Endothelial cell of umbilical vein (primary cell): ENCODE results near the gene SLC6A18. TPM values are rescaled to one million over a fixed set of nuclear protein-coding genes. Genes with fewer than 3 reads are reported as not detected.

Experiments
- BruUV-seq: library from RNA; stranded (reverse); fragments of 400-500 nt; replicated peaks from 2 replicates; lab custom pipeline; 2021; lab: Mats Ljungman, UMichigan
- CTCF ChIA-PET: fragments of 300-600, 350-600 bp; sonication (Branson Sonifier 250); formaldehyde crosslinking; loops from one replicate; lab custom pipeline; 2021; ENCODE audit warnings: antibody characterized with exemption, inconsistent platforms; lab: Charles Lee
- POLR2A ChIA-PET: fragments of 300-600, 350-600 bp; sonication (Branson Sonifier 250); formaldehyde crosslinking; loops from one replicate; lab custom pipeline; 2021; ENCODE audit warnings: antibody characterized with exemption, inconsistent platforms; lab: Charles Lee
- DNase-seq: peaks from one replicate; pipeline ENCODE4 v3.0.0-alpha.2; 2011; ENCODE audit warnings: low read depth, low spot score
- FAIRE-seq: peaks from 2 replicates; lab custom pipeline; 2011; peaks lifted over from hg19 to GRCh38; lab: Jason Lieb, UNC
- H2AFZ ChIP-seq: 2 replicates; pipeline ENCODE4 v1.6.0; 2012; ENCODE audit warnings: low read depth, low read length, control low read depth, inconsistent platforms
- H3K27ac ChIP-seq: 2 replicates; pipeline ENCODE4 v1.5.1; 2011; ENCODE audit warnings: low read depth, mild to moderate bottlenecking, control low read depth, low read length, moderate library complexity; ENCODE audit not compliant: insufficient read depth
- H3K27me3 ChIP-seq, 2 experiments: 2 replicates each; pipeline versions ENCODE4 v1.6.0 to v1.6.1; 2011; ENCODE audit warnings: low read length in 2 of 2, mixed read lengths in 1 of 2; ENCODE audit not compliant: control insufficient read depth in 2 of 2, insufficient read depth in 2 of 2
- H3K36me3 ChIP-seq, 2 experiments: 2 replicates in 1 of 2; 3 replicates in 1 of 2; pipeline ENCODE4 v1.5.1; 2011; ENCODE audit warnings: low read length in 2 of 2, mild to moderate bottlenecking in 1 of 2, moderate library complexity in 1 of 2; ENCODE audit not compliant: control insufficient read depth in 2 of 2, insufficient read depth in 2 of 2; ENCODE audit errors: extremely low read depth in 1 of 2
- H3K4me1 ChIP-seq: 3 replicates; pipeline ENCODE4 v1.5.1; 2011; ENCODE audit warnings: mild to moderate bottlenecking, low read length; ENCODE audit not compliant: control insufficient read depth, insufficient read depth; ENCODE audit errors: extremely low read depth
- H3K4me2 ChIP-seq: 2 replicates; pipeline ENCODE4 v1.6.1; 2011; ENCODE audit warnings: low read length, control low read depth, mixed read lengths; ENCODE audit not compliant: insufficient read depth
- H3K4me3 ChIP-seq, 3 experiments: fragments of 200-600 bp in 1 of 3; sonication (generic), shearing (Covaris generic) in 1 of 3; replicated peaks in 1 of 3; 2 replicates each; pipeline ENCODE4 v1.5.1; 2011 to 2016; ENCODE audit warnings: control low read depth in 3 of 3, low read length in 3 of 3, mild to moderate bottlenecking in 2 of 3, inconsistent platforms in 1 of 3, low read depth in 1 of 3, moderate library complexity in 1 of 3; ENCODE audit not compliant: insufficient read depth in 1 of 3
- H3K79me2 ChIP-seq: 2 replicates; pipeline ENCODE4 v1.6.0; 2012; ENCODE audit warnings: low read length, inconsistent platforms; ENCODE audit not compliant: control insufficient read depth, insufficient read depth
- H3K9ac ChIP-seq: replicated peaks from 2 replicates; pipeline ENCODE3; 2011; ENCODE audit warnings: low read length, control low read depth; ENCODE audit not compliant: insufficient read depth; ENCODE audit errors: extremely low read depth
- H3K9me1 ChIP-seq: replicated peaks from 3 replicates; pipeline ENCODE4 v1.6.0; 2011; ENCODE audit warnings: mild to moderate bottlenecking, low read length; ENCODE audit not compliant: control insufficient read depth, insufficient read depth; ENCODE audit errors: extremely low read depth
- H3K9me3 ChIP-seq: replicated peaks from 2 replicates; pipeline ENCODE4 v1.5.1; 2012; ENCODE audit warnings: low read length, inconsistent platforms; ENCODE audit not compliant: control insufficient read depth, insufficient read depth
- H4K20me1 ChIP-seq: replicated peaks from 2 replicates; pipeline ENCODE3; 2011; ENCODE audit warnings: mild to moderate bottlenecking, low read length; ENCODE audit not compliant: control insufficient read depth, insufficient read depth; ENCODE audit errors: extremely low read depth
- CTCF ChIP-seq, 2 donors: IDR thresholded peaks; 1 replicate in 1 of 2; 2 replicates in 1 of 2; pipeline ENCODE4 v1.5.1; 2011; ENCODE audit warnings: low read length in 2 of 2, mild to moderate bottlenecking in 2 of 2, moderate library complexity in 2 of 2, control low read depth in 1 of 2, inconsistent platforms in 1 of 2, low read depth in 1 of 2; ENCODE audit not compliant: insufficient read depth in 1 of 2; ENCODE audit errors: extremely low read depth in 1 of 2
- EZH2 ChIP-seq: IDR thresholded peaks from 2 replicates; pipeline ENCODE4 v1.6.1; 2012; ENCODE audit warnings: borderline replicate concordance, low read depth, mild to moderate bottlenecking, moderate library complexity, low read length, inconsistent platforms; ENCODE audit not compliant: severe bottlenecking
- FOS ChIP-seq: IDR thresholded peaks from 2 replicates; pipeline ENCODE4 v1.6.1; 2011; ENCODE audit warnings: mild to moderate bottlenecking, low read length, moderate library complexity, borderline replicate concordance; ENCODE audit not compliant: insufficient read depth
- GATA2 ChIP-seq: IDR thresholded peaks from 2 replicates; pipeline ENCODE4 v1.7.0; 2011; ENCODE audit warnings: low read depth, mild to moderate bottlenecking, moderate library complexity, mixed read lengths, low read length; ENCODE audit not compliant: insufficient read length, insufficient read depth
- JUN ChIP-seq: IDR thresholded peaks from 2 replicates; pipeline ENCODE4 v1.6.1; 2011; ENCODE audit warnings: borderline replicate concordance, low read depth; ENCODE audit not compliant: insufficient read length, insufficient read depth
- MAX ChIP-seq: IDR thresholded peaks from 2 replicates; pipeline ENCODE4 v1.6.1; 2011; ENCODE audit not compliant: insufficient read depth, insufficient read length
- MYC ChIP-seq: IDR thresholded peaks from one replicate; pipeline ENCODE4 v1.6.1; 2011; ENCODE audit warnings: mild to moderate bottlenecking, low read depth, low read length
- POLR2A ChIP-seq: IDR thresholded peaks from 2 replicates; pipeline ENCODE4 v1.6.1; 2012; ENCODE audit warnings: low read depth, mild to moderate bottlenecking, control low read depth, low read length
- POLR2AphosphoS5 ChIP-seq: IDR thresholded peaks from 2 replicates; pipeline ENCODE4 v1.6.1; 2012; ENCODE audit warnings: low read depth, mild to moderate bottlenecking, control low read depth, low read length, moderate library complexity; ENCODE audit not compliant: insufficient read depth
- dilution Hi-C: fragments of 300-500 bp; cut with MboI; formaldehyde crosslinking; loops from one replicate; pipeline ENCODE4 v1.15.0; 2019; ENCODE audit warnings: low sequenced_read_pairs; ENCODE audit not compliant: extremely low pct_ligation_motif_present
- intact Hi-C: fragments of 100-400 bp; cut with micrococcal nuclease; formaldehyde crosslinking; loops from one replicate; pipeline ENCODE4 v1.10.0; 2022
- polyA plus RNA-seq, 4 experiments: library from polyadenylated mRNA; depleted of rRNA in 3 of 4; stranded (reverse) in 3 of 4; unstranded in 1 of 4; fragments of >200 nt; gene quantifications; 2 replicates each; pipeline versions ENCODE4 v1.2.1 to v1.2.3, GENCODE V29; 2011 to 2012; ENCODE audit warnings: missing spikeins in 1 of 4
- total RNA-seq: library from RNA; stranded (reverse); gene quantifications from 2 replicates; pipeline ENCODE4 v1.2.3, GENCODE V29; 2021

The SLC6A18 gene
- total and polyA plus RNA-seq, 2 donors (not counting 3 experiments of a cell fraction or from before 2014, with no cell fraction given): not detected

- no peak overlapping the region for H3K4me3 ChIP-seq
- BruUV-seq: no TSS peak
- H3K27ac ChIP-seq: no peak overlapping the region
- H4K20me1 ChIP-seq: no peaks in the 10 kb centered on the region
- TF ChIP-seq CTCF (IDR thresholded peaks at IDR 0.05; ENCODE audit: extremely low read depth in 1 of 2, insufficient read depth in 1 of 2, low read depth in 1 of 2, low read length in 2 of 2): no peak
- TF ChIP-seq GATA2: no peak
- TF ChIP-seq POLR2A: no peak
- no peak for TF ChIP-seq JUN
- TF ChIP-seq EZH2: no peak
- TF ChIP-seq MAX: no peak
- no peak for TF ChIP-seq POLR2AphosphoS5
- no peak for TF ChIP-seq FOS
- no peak for TF ChIP-seq MYC
- H3K4me2 ChIP-seq: no peak overlapping the region
- H3K9me1 ChIP-seq: no peaks in the 10 kb centered on the region
- no peak overlapping the region for H3K9ac ChIP-seq
- no peaks in the 10 kb centered on the region for H3K9me3 ChIP-seq
- no peaks in the 10 kb centered on the region for H3K79me2 ChIP-seq
- no peaks in the 10 kb centered on the region for H3K36me3 ChIP-seq
- no peak for DNase-seq
- dilution Hi-C loops (no loop called here), intact Hi-C loops (no loop called here)
- H3K27me3 ChIP-seq: no peaks in the 10 kb centered on the region
- H3K4me1 ChIP-seq: no peaks in the 10 kb centered on the region
- no peak overlapping the region for H2AFZ ChIP-seq
- FAIRE-seq: no peak
- ChIA-PET POLR2A (no interaction called here), CTCF (no interaction called here)
Measured at GRCh38 chr5:1261643-1262042, 36.5 kb downstream of the SLC6A18 start.
